Activated B cell treated with CpG ODN at 0.5 μM for 24 hours (primary cell): ENCODE measurements around the gene PRDM2. TPM values are rescaled to one million over a fixed set of nuclear protein-coding genes. Genes with fewer than 3 reads are reported as not detected.
A peak's percentile ranks its signal among the peaks of the same experiment; 100 is the strongest.

Source experiments
- ATAC-seq: fragments of 200-7000 bp; cut with Tn5 transposase; one replicate; pipeline ENCODE4 v1.10.0; 2021; ENCODE audit warnings: low read depth, mild to moderate bottlenecking, moderate library complexity
- CTCF ChIA-PET: fragments of 350-600 bp; sonication (Branson Sonifier 250); formaldehyde crosslinking; loops from one replicate; lab custom pipeline; 2021; ENCODE audit warnings: antibody characterized with exemption; lab: Charles Lee
- POLR2A ChIA-PET: fragments of 350-600 bp; sonication (Branson Sonifier 250); formaldehyde crosslinking; loops from one replicate; lab custom pipeline; 2021; ENCODE audit warnings: antibody characterized with exemption; lab: Charles Lee
- DNase-seq: peaks from one replicate; pipeline ENCODE4 v3.0.0; 2022
- H3K27ac Mint-ChIP-seq: one replicate; pipeline ENCODE4 v1.8.0; 2020; ENCODE audit warnings: mixed read lengths
- H3K27me3 Mint-ChIP-seq: one replicate; pipeline ENCODE4 v1.8.0; 2021; ENCODE audit warnings: mixed read lengths
- H3K36me3 Mint-ChIP-seq: one replicate; pipeline ENCODE4 v1.8.0; 2021; ENCODE audit warnings: low read depth, mixed read lengths
- H3K4me1 Mint-ChIP-seq: one replicate; pipeline ENCODE4 v1.8.0; 2021; ENCODE audit warnings: mixed read lengths
- H3K4me3 Mint-ChIP-seq: one replicate; pipeline ENCODE4 v1.8.0; 2020; ENCODE audit warnings: mild to moderate bottlenecking, mixed read lengths
- H3K9me3 Mint-ChIP-seq: one replicate; pipeline ENCODE4 v1.8.0; 2020; ENCODE audit warnings: mixed read lengths
- CTCF ChIP-seq: fragments of 200-600 bp; IDR thresholded peaks from one replicate; pipeline ENCODE4 v1.8.0; 2022; ENCODE audit warnings: antibody characterized with exemption, mild to moderate bottlenecking
- intact Hi-C: fragments of 100-400 bp; cut with micrococcal nuclease; formaldehyde crosslinking; loops from one replicate; pipeline ENCODE4 v1.15.1; 2024
- total RNA-seq: library from RNA; stranded (reverse); gene quantifications from 2 replicates; pipeline ENCODE4 v1.2.3, GENCODE V29; 2022

Gene PRDM2
- total RNA-seq, 1 donor from 2014 or later: 194 TPM

- Mint-ChIP-seq H3K9me3 (no peaks in the 10 kb centered on the region), H3K27ac (peak overlapping the region; percentile 36), H3K27me3 (no peaks in the 10 kb centered on the region), H3K36me3 (peaks cover 37% of the 10 kb centered on the region), H3K4me3 (no peak overlapping the region), H3K4me1 (peaks cover 40% of the 10 kb centered on the region)
- intact Hi-C loops: no loop called here
- ATAC-seq (no peak), DNase-seq (no peak)
- ChIA-PET CTCF (no interaction called here), POLR2A (no interaction called here)
- TF ChIP-seq CTCF: no peak
Measured at GRCh38 chr1:13802782-13803545, 103.0 kb downstream of the PRDM2 start.

GRCh38 chr1:13803546-13804239, 103.7 kb downstream of the PRDM2 start:
- TF ChIP-seq CTCF: no peak
- CTCF ChIA-PET: interaction anchor here (1.2 kb wide), 1 partner anchor 21 kb away, joined by 3 read pairs; no protein-coding TSS in a partner anchor
- Mint-ChIP-seq H3K4me1 (peaks cover 43% of the 10 kb centered on the region), H3K27me3 (no peaks in the 10 kb centered on the region), H3K4me3 (no peak overlapping the region), H3K27ac (peak overlapping the region; percentile 24), H3K36me3 (peaks cover 36% of the 10 kb centered on the region), H3K9me3 (no peaks in the 10 kb centered on the region)
- ATAC-seq (no peak), DNase-seq (no peak)
- POLR2A ChIA-PET: no interaction called here
- intact Hi-C loops: no loop called here

GRCh38 chr1:13804240-13804633, 104.2 kb downstream of the PRDM2 start:
- Mint-ChIP-seq H3K4me1 (peaks cover 49% of the 10 kb centered on the region), H3K36me3 (peaks cover 38% of the 10 kb centered on the region), H3K27ac (peak overlapping the region; percentile 24), H3K4me3 (no peak overlapping the region), H3K27me3 (no peaks in the 10 kb centered on the region), H3K9me3 (no peaks in the 10 kb centered on the region)
- CTCF ChIA-PET: interaction anchor here (1.2 kb wide), 1 partner anchor 21 kb away, joined by 3 read pairs; no protein-coding TSS in a partner anchor
- ATAC-seq: no peak
- no peak for TF ChIP-seq CTCF
- intact Hi-C loops: no loop called here
- POLR2A ChIA-PET: no interaction called here
- DNase-seq: no peak

- CTCF ChIA-PET: no interaction called here
Measured at GRCh38 chr1:13805431-13805830, 105.4 kb downstream of the PRDM2 start.

More at GRCh38 chr1:13805431-13805830, 105.4 kb downstream of the PRDM2 start:
- Mint-ChIP-seq H3K36me3 (peaks cover 38% of the 10 kb centered on the region), H3K4me3 (no peak overlapping the region), H3K9me3 (no peaks in the 10 kb centered on the region), H3K27ac (no peak overlapping the region), H3K4me1 (peaks cover 50% of the 10 kb centered on the region), H3K27me3 (no peaks in the 10 kb centered on the region)
- DNase-seq (no peak), ATAC-seq (no peak)
- POLR2A ChIA-PET: interaction anchor here (0.6 kb wide), 1 partner anchor 48 kb away, joined by 13 read pairs; no protein-coding TSS in a partner anchor
- intact Hi-C loops: no loop called here
- TF ChIP-seq CTCF: no peak
